Measurements from ENCODE around the gene BTNL9.
"Not testable (repeated sequence)": the region's sequence is repeated elsewhere in the genome, so short reads cannot be mapped to it uniquely, and the experiment has no call there.

BTNL9 gene

GRCh38 chr5:181098762-181099601 is 58.9 kb downstream of the BTNL9 start:
- ChIA-PET CTCF (no interaction called here), POLR2A (no interaction called here)
- DNase-seq (ENCODE audit: low read depth, low spot score) = no peak
- TF ChIP-seq CTCF (IDR thresholded peaks at IDR 0.05; ENCODE audit: insufficient read depth, low read length, missing control alignments) = no peak
- H3K4me3 ChIP-seq (ENCODE audit: low read depth, low read length) = no peak overlapping the region

GRCh38 chr5:181099602-181100086 is 59.6 kb downstream of the BTNL9 start:
- CTCF ChIA-PET = no interaction called here
- POLR2A ChIA-PET = no interaction called here
- H3K4me3 ChIP-seq (ENCODE audit: low read depth, low read length) = no peak overlapping the region
- no peak for TF ChIP-seq CTCF (IDR thresholded peaks at IDR 0.05; ENCODE audit: insufficient read depth, low read length, missing control alignments)
- DNase-seq (ENCODE audit: low read depth, low spot score) = no peak

GRCh38 chr5:181100121-181100875 is 60.2 kb downstream of the BTNL9 start:
- no peak for DNase-seq (ENCODE audit: low read depth, low spot score)
- ChIA-PET CTCF (no interaction called here), POLR2A (no interaction called here)
- peak overlapping the region; percentile 15; the same call in 1 of the 2 replicates for H3K4me3 ChIP-seq (ENCODE audit: low read depth, low read length)
- TF ChIP-seq CTCF (IDR thresholded peaks at IDR 0.05; ENCODE audit: insufficient read depth, low read length, missing control alignments) = no peak

GRCh38 chr5:181101030-181101641 is 61.1 kb downstream of the BTNL9 start:
- CTCF ChIA-PET; DNase-seq (ENCODE audit: low read depth, low spot score); POLR2A ChIA-PET; H3K4me3 ChIP-seq (ENCODE audit: low read depth, low read length): not testable (repeated sequence)

- POLR2A ChIA-PET; H3K4me3 ChIP-seq (ENCODE audit: low read depth, low read length); CTCF ChIA-PET; DNase-seq (ENCODE audit: low read depth, low spot score): not testable (repeated sequence)
Measured at GRCh38 chr5:181101930-181102674, 62.0 kb downstream of the BTNL9 start.

- DNase-seq (ENCODE audit: low read depth, low spot score); CTCF ChIA-PET: not testable (repeated sequence)
Measured at GRCh38 chr5:181104259-181104568, 64.1 kb downstream of the BTNL9 start.

GRCh38 chr5:181104606-181105390 is 64.7 kb downstream of the BTNL9 start:
- DNase-seq (ENCODE audit: low read depth, low spot score); POLR2A ChIA-PET; H3K4me3 ChIP-seq (ENCODE audit: low read depth, low read length); CTCF ChIA-PET: not testable (repeated sequence)

More at GRCh38 chr5:181104259-181104568, 64.1 kb downstream of the BTNL9 start:
- POLR2A ChIA-PET; H3K4me3 ChIP-seq (ENCODE audit: low read depth, low read length): not testable (repeated sequence)

Measured in AG04449 (cell line).